Colonic mucosa (tissue), 4 donors: ENCODE measurements around the gene C5orf15. TPM values are rescaled to one million over a fixed set of nuclear protein-coding genes. Genes with fewer than 3 reads are reported as not detected.
"Not testable (repeated sequence)": the region's sequence is repeated elsewhere in the genome, so short reads cannot be mapped to it uniquely, and the experiment has no call there.

Source experiments
- DNase-seq: peaks from one replicate; pipeline ENCODE4 v3.0.0-alpha.2; 2020
- H3K27ac ChIP-seq: fragments of 200-600 bp; one replicate; pipeline ENCODE4 v1.8.0; 2021
- H3K27me3 ChIP-seq: fragments of 200-600 bp; one replicate; pipeline ENCODE4 v1.8.0; 2021
- H3K36me3 ChIP-seq: fragments of 200-600 bp; one replicate; pipeline ENCODE4 v1.8.0; 2021
- H3K4me1 ChIP-seq: fragments of 200-600 bp; one replicate; pipeline ENCODE4 v1.8.0; 2021; ENCODE audit warnings: mild to moderate bottlenecking
- H3K4me3 ChIP-seq: fragments of 200-600 bp; one replicate; pipeline ENCODE4 v1.8.0; 2021
- H3K9ac ChIP-seq, 2 donors: one replicate each; pipeline ENCODE4 v1.7.0; 2013; ENCODE audit warnings: control low read depth in 2 of 2, low read depth in 2 of 2, low read length in 2 of 2
- H3K9me3 ChIP-seq: fragments of 200-600 bp; one replicate; pipeline ENCODE4 v1.8.0; 2021
- CTCF ChIP-seq: fragments of 200-600 bp; IDR thresholded peaks from one replicate; pipeline ENCODE4 v1.8.0; 2022; ENCODE audit warnings: antibody characterized with exemption, mild to moderate bottlenecking
- intact Hi-C: fragments of 100-400 bp; cut with DNase I; formaldehyde crosslinking; loops from one replicate; pipeline ENCODE4 v1.14.1; 2022
- total RNA-seq, 2 donors: library from RNA; stranded (reverse); fragmentation: NEBNext Ultra II Directional in 1 of 2; extraction: Animal tissue kit (Norgen Biotek cat#: 25700) in 1 of 2; gene quantifications; one replicate each; pipeline ENCODE4 v1.2.1, GENCODE V29; 2021
- donor health status: healthy.
- donor health status: DM: no; HTN: no; CAD: no.
- donor health status: DM: no; HTN: no; CAD: no.

Gene C5orf15
- total RNA-seq, 2 donors from 2014 or later, result 21.1 to 31.9 TPM

- Histone ChIP-seq H3K27ac (no peak overlapping the region), H3K27me3 (no peaks in the 10 kb centered on the region), H3K4me1 (no peaks in the 10 kb centered on the region), H3K36me3 (no peaks in the 10 kb centered on the region), H3K4me3 (no peak overlapping the region), H3K9ac (no peak overlapping the region), H3K9me3 (no peaks in the 10 kb centered on the region)
- DNase-seq, result no peak
- no peak for TF ChIP-seq CTCF
- intact Hi-C loops, result no loop called here
These were observed 30.2 kb downstream of the C5orf15 start for GRCh38 chr5:133938039-133938821.

GRCh38 chr5:133937628-133938027, 30.8 kb downstream of the C5orf15 start:
- DNase-seq, H3K9ac ChIP-seq, H3K9me3 ChIP-seq, intact Hi-C loops, H3K36me3 ChIP-seq, H3K4me1 ChIP-seq, H3K4me3 ChIP-seq, H3K27me3 ChIP-seq, H3K27ac ChIP-seq: not testable (repeated sequence)

GRCh38 chr5:133936651-133937015, 31.8 kb downstream of the C5orf15 start:
- Histone ChIP-seq H3K9ac (no peak overlapping the region), H3K27ac (no peak overlapping the region), H3K27me3 (no peaks in the 10 kb centered on the region), H3K4me1 (no peaks in the 10 kb centered on the region), H3K36me3 (no peaks in the 10 kb centered on the region), H3K9me3 (no peaks in the 10 kb centered on the region), H3K4me3 (no peak overlapping the region)
- no peak for DNase-seq
- no peak for TF ChIP-seq CTCF
- intact Hi-C loops, result no loop called here

- H3K4me3 ChIP-seq, H3K9ac ChIP-seq, DNase-seq, H3K9me3 ChIP-seq, H3K27me3 ChIP-seq, H3K4me1 ChIP-seq, H3K27ac ChIP-seq, intact Hi-C loops, H3K36me3 ChIP-seq: not testable (repeated sequence)
These were observed 32.3 kb downstream of the C5orf15 start for GRCh38 chr5:133935991-133936650.

GRCh38 chr5:133935667-133935940, 32.8 kb downstream of the C5orf15 start:
- no peak overlapping the region for H3K4me3 ChIP-seq
- H3K4me1 ChIP-seq, result no peaks in the 10 kb centered on the region
- no peaks in the 10 kb centered on the region for H3K9me3 ChIP-seq
- intact Hi-C loops, result no loop called here
- no peak overlapping the region for H3K9ac ChIP-seq
- no peaks in the 10 kb centered on the region for H3K36me3 ChIP-seq
- DNase-seq, result no peak
- H3K27me3 ChIP-seq, result no peaks in the 10 kb centered on the region
- no peak for TF ChIP-seq CTCF
- no peak overlapping the region for H3K27ac ChIP-seq

GRCh38 chr5:133934822-133935666, 33.4 kb downstream of the C5orf15 start:
- Histone ChIP-seq H3K9me3 (no peaks in the 10 kb centered on the region), H3K4me3 (no peak overlapping the region), H3K27me3 (no peaks in the 10 kb centered on the region), H3K9ac (no peak overlapping the region), H3K36me3 (no peaks in the 10 kb centered on the region), H3K27ac (no peak overlapping the region), H3K4me1 (no peaks in the 10 kb centered on the region)
- DNase-seq, result no peak
- intact Hi-C loops, result no loop called here
- no peak for TF ChIP-seq CTCF
